Smooth muscle cell (in vitro differentiated cells): ENCODE data around the gene CRIM1. TPM values are rescaled to one million over a fixed set of nuclear protein-coding genes. Genes with fewer than 3 reads are reported as not detected.

ENCODE experiments used
- DNase-seq: peaks from one replicate; lab custom pipeline; 2025; ENCODE audit not compliant: unreplicated experiment; lab: John Stamatoyannopoulos, UW
- H2AFZ ChIP-seq: fragments of 200-600 bp; sonication (generic); 2 replicates; pipeline ENCODE4 v1.6.0; 2016; ENCODE audit warnings: antibody characterized with exemption, low read depth, mild to moderate bottlenecking
- H3F3A ChIP-seq: fragments of 200-600 bp; sonication (generic); 2 replicates; pipeline ENCODE4 v1.6.0; 2017; ENCODE audit warnings: antibody characterized with exemption, low read depth
- H3K27ac ChIP-seq: fragments of 200-600 bp; sonication (generic); 2 replicates; pipeline ENCODE4 v1.5.1; 2016; ENCODE audit warnings: low read depth, mild to moderate bottlenecking
- H3K27me3 ChIP-seq: fragments of 200-600 bp; sonication (generic); 2 replicates; pipeline ENCODE4 v1.6.1; 2016; ENCODE audit warnings: low read depth, mild to moderate bottlenecking
- H3K36me3 ChIP-seq: fragments of 200-600 bp; sonication (generic); 2 replicates; pipeline ENCODE4 v1.5.1; 2016; ENCODE audit warnings: low read depth
- H3K4me1 ChIP-seq: fragments of 200-600 bp; sonication (generic); 2 replicates; pipeline ENCODE4 v1.5.1; 2016; ENCODE audit warnings: low read depth
- H3K4me2 ChIP-seq: fragments of 200-600 bp; sonication (generic); 2 replicates; pipeline ENCODE4 v1.6.0; 2016; ENCODE audit warnings: mild to moderate bottlenecking
- H3K4me3 ChIP-seq: fragments of 200-600 bp; sonication (generic); 2 replicates; pipeline ENCODE4 v1.5.1; 2016; ENCODE audit warnings: mild to moderate bottlenecking
- H3K79me2 ChIP-seq: fragments of 200-600 bp; sonication (generic); 2 replicates; pipeline ENCODE4 v1.6.0; 2016; ENCODE audit warnings: low read depth, mild to moderate bottlenecking
- H3K9ac ChIP-seq: fragments of 200-600 bp; sonication (generic); 2 replicates; pipeline ENCODE4 v1.6.0; 2016; ENCODE audit warnings: low read depth
- H3K9me3 ChIP-seq: fragments of 200-600 bp; sonication (generic); replicated peaks from 2 replicates; pipeline ENCODE4 v1.5.1; 2016; ENCODE audit warnings: low read depth
- H4K20me1 ChIP-seq: fragments of 200-600 bp; sonication (generic); 2 replicates; pipeline ENCODE4 v1.6.0; 2016; ENCODE audit warnings: low read depth
- CTCF ChIP-seq: fragments of 200-600 bp; sonication (generic); IDR thresholded peaks from 2 replicates; pipeline ENCODE4 v1.5.1; 2017; ENCODE audit warnings: borderline replicate concordance, mild to moderate bottlenecking, antibody characterized with exemption; ENCODE audit not compliant: insufficient read depth, poor library complexity, severe bottlenecking
- WGBS: methylation state at CpG from one replicate; pipeline ENCODE4 v1.1.7; 2016; ENCODE audit warnings: low lambda C conversion rate; 5-methylcytosine and 5-hydroxymethylcytosine counted together
- polyA plus RNA-seq: library from polyadenylated mRNA; unstranded; fragments of >200 nt; fragmentation: Nextera tagmentation; extraction: Ambion mirVana; gene quantifications from 2 replicates; pipeline ENCODE4 v1.2.1, GENCODE V29; 2016
- total RNA-seq: library from RNA; depleted of rRNA; stranded (reverse); fragments of >200 nt; gene quantifications from 2 replicates; pipeline ENCODE4 v1.2.3, GENCODE V29; 2014

CRIM1 gene
- total and polyA plus RNA-seq, 2 experiments from 2014 or later: 10.1 to 28.0 TPM

DNA sequence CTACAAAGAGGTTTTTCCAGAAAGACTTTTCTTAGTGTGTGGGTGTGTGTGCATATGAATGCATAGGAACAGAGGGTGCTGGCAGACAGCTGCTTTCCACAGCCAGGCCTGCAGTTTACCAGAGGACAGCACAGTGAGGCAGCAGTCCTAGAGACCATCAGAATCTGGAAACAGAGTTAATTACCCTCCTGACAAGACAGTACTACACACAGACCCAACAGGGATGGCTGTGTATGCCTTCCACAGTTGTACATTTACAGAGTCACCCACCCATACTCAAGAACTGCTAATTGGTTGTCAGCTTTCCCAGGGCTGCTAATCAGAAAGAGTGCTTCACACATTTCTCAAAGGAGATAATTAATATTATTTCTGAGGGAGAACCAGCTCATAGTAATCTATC lies 137.7 kb downstream of the CRIM1 start:
- Histone ChIP-seq H3K4me2 (peak overlapping the region; percentile 34), H3K4me1 (peaks cover 6% of the 10 kb centered on the region), H3K79me2 (no peaks in the 10 kb centered on the region), H3K27ac (peak overlapping the region; percentile 69), H2AFZ (no peak overlapping the region), H3K9ac (peak overlapping the region; percentile 44), H4K20me1 (no peaks in the 10 kb centered on the region), H3F3A (peaks cover 4% of the 10 kb centered on the region), H3K36me3 (no peaks in the 10 kb centered on the region), H3K27me3 (no peaks in the 10 kb centered on the region), H3K9me3 (no peaks in the 10 kb centered on the region), H3K4me3 (no peak overlapping the region)
- DNase-seq: no peak
- no peak for TF ChIP-seq CTCF

- Histone ChIP-seq H3K9me3 (no peaks in the 10 kb centered on the region), H3K36me3 (no peaks in the 10 kb centered on the region), H3F3A (no peaks in the 10 kb centered on the region), H3K4me1 (no peaks in the 10 kb centered on the region), H3K27me3 (no peaks in the 10 kb centered on the region), H3K27ac (no peak overlapping the region), H2AFZ (no peak overlapping the region), H3K79me2 (no peaks in the 10 kb centered on the region), H3K4me2 (no peak overlapping the region), H4K20me1 (no peaks in the 10 kb centered on the region), H3K4me3 (no peak overlapping the region), H3K9ac (no peak overlapping the region)
- TF ChIP-seq CTCF: no peak
- DNase-seq: no peak
- WGBS: 93% methylated on average over 3 of the region's 3 CpGs
Measured at GRCh38 chr2:36497570-36498163, 142.1 kb downstream of the CRIM1 start.

DNA sequence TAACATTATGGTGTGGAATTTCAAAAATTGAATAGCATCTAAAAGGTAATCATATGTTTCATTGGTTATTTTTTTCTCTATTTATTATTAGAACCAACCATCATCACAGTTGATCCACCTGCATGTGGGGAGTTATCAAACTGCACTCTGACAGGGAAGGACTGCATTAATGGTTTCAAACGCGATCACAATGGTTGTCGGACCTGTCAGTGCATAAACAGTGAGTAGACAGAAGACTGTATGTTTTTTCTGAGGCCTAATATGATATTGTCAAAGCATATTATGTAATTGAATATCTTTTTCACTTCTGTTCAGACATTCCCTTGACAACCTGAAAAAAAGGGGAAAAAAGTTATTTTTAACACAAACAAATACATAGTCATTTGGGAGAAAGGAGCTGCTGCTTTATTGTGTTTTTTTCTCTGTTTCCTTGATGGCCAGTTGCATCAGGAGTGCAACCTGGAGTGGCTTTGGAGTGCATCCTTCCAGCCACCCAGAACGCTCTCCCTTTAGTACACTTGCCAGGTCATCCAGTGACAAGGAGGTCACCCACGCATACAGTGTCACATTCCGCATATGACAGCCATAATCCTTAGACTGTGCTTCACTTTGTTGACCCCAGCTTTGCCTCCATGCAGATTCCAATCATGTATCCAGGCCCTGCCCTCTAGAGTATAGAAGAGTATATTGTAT lies 143.7 kb downstream of the CRIM1 start:
- no peak overlapping the region for H2AFZ ChIP-seq
- no peaks in the 10 kb centered on the region for H4K20me1 ChIP-seq
- H3K4me2 ChIP-seq: no peak overlapping the region
- H3F3A ChIP-seq: no peaks in the 10 kb centered on the region
- H3K27me3 ChIP-seq: no peaks in the 10 kb centered on the region
- H3K9me3 ChIP-seq: no peaks in the 10 kb centered on the region
- DNase-seq: no peak
- 96% methylated on average over 6 of the region's 6 CpGs for WGBS
- no peak overlapping the region for H3K27ac ChIP-seq
- no peaks in the 10 kb centered on the region for H3K79me2 ChIP-seq
- no peaks in the 10 kb centered on the region for H3K4me1 ChIP-seq
- no peaks in the 10 kb centered on the region for H3K36me3 ChIP-seq
- no peak for TF ChIP-seq CTCF
- no peak overlapping the region for H3K4me3 ChIP-seq
- no peak overlapping the region for H3K9ac ChIP-seq

DNA sequence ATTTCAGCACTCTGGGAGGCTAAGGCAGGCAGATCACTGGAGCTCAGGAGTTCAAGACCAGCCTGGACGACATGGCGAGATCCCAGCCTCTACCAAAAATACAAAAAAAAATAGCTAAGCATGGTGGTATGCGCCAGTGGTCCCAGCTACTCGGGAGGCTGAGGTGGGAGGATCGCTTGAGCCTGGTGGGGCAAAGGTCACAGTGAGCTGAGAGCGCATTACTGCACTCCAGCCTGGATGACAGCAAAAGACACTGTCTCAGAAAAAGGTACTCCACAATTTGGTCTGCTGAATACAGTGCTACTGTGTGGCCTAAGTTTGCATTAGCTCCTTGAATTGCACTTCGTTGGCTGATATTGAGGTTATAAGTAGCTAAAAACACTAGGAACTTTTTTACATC lies 144.5 kb downstream of the CRIM1 start:
- H3K79me2 ChIP-seq: no peaks in the 10 kb centered on the region
- DNase-seq: no peak
- no peak for TF ChIP-seq CTCF
- no peak overlapping the region for H3K27ac ChIP-seq
- no peak overlapping the region for H3K4me3 ChIP-seq
- H3K27me3 ChIP-seq: no peaks in the 10 kb centered on the region
- H4K20me1 ChIP-seq: no peaks in the 10 kb centered on the region
- 97% methylated on average over 7 of the region's 7 CpGs for WGBS
- no peaks in the 10 kb centered on the region for H3K4me1 ChIP-seq
- no peaks in the 10 kb centered on the region for H3F3A ChIP-seq
- no peak overlapping the region for H3K4me2 ChIP-seq
- H3K36me3 ChIP-seq: no peaks in the 10 kb centered on the region
- H3K9ac ChIP-seq: no peak overlapping the region
- no peaks in the 10 kb centered on the region for H3K9me3 ChIP-seq
- no peak overlapping the region for H2AFZ ChIP-seq
